Liver (tissue), 9 donors: ENCODE measurements around the gene CEACAM7. TPM values are rescaled to one million over a fixed set of nuclear protein-coding genes. Genes with fewer than 3 reads are reported as not detected.

Experiments
- DNase-seq: peaks from one replicate; pipeline ENCODE4 v3.0.0-alpha.2; 2017; ENCODE audit warnings: low spot score
- H3K27ac ChIP-seq, 2 donors: one replicate each; pipeline ENCODE4 v1.7.0; 2013; ENCODE audit warnings: inconsistent platforms in 2 of 2, low read length in 2 of 2, control low read depth in 1 of 2, low read depth in 1 of 2, mild to moderate bottlenecking in 1 of 2
- H3K27me3 ChIP-seq, 4 donors: one replicate each; pipeline versions ENCODE4 v1.6.1 to v1.7.0; 2013; ENCODE audit warnings: low read length in 3 of 4, inconsistent platforms in 1 of 4, mild to moderate bottlenecking in 1 of 4, moderate library complexity in 1 of 4; ENCODE audit not compliant: control insufficient read depth in 4 of 4, insufficient read depth in 4 of 4
- H3K36me3 ChIP-seq, 4 donors: one replicate each; pipeline versions ENCODE4 v1.6.1 to v1.7.0; 2013; ENCODE audit warnings: low read length in 3 of 4, mild to moderate bottlenecking in 3 of 4, low read depth in 1 of 4, moderate library complexity in 1 of 4; ENCODE audit not compliant: control insufficient read depth in 4 of 4, insufficient read depth in 3 of 4
- H3K4me1 ChIP-seq, 4 donors: one replicate each; pipeline versions ENCODE4 v1.6.1 to v1.7.0; 2013; ENCODE audit warnings: low read length in 3 of 4, mild to moderate bottlenecking in 3 of 4, moderate library complexity in 1 of 4; ENCODE audit not compliant: control insufficient read depth in 4 of 4, insufficient read depth in 4 of 4
- H3K4me3 ChIP-seq, 3 donors: one replicate each; pipeline versions ENCODE4 v1.6.1 to v1.7.0; 2013; ENCODE audit warnings: low read length in 3 of 3, control low read depth in 1 of 3, low read depth in 1 of 3, mild to moderate bottlenecking in 1 of 3
- H3K9ac ChIP-seq, 2 donors: one replicate each; pipeline ENCODE4 v1.7.0; 2013; ENCODE audit warnings: low read length in 2 of 2, mild to moderate bottlenecking in 2 of 2, moderate library complexity in 2 of 2, control low read depth in 1 of 2, low read depth in 1 of 2
- H3K9me3 ChIP-seq, 4 donors: one replicate each; pipeline versions ENCODE4 v1.6.1 to v1.7.0; 2013; ENCODE audit warnings: low read length in 3 of 4; ENCODE audit not compliant: control insufficient read depth in 4 of 4
- EGR1 ChIP-seq, 2 donors: IDR thresholded peaks; 2 replicates each; pipeline ENCODE4 v1.6.1; 2016 to 2018; ENCODE audit warnings: antibody characterized with exemption in 2 of 2, low read depth in 2 of 2
- FOXA1 ChIP-seq: IDR thresholded peaks from 2 replicates; pipeline ENCODE4 v1.6.1; 2016; ENCODE audit warnings: antibody characterized with exemption
- FOXA2 ChIP-seq: IDR thresholded peaks from 2 replicates; pipeline ENCODE4 v1.6.1; 2016; ENCODE audit warnings: antibody characterized with exemption
- GABPA ChIP-seq, 2 donors: IDR thresholded peaks in 1 of 2; conservative IDR thresholded peaks in 1 of 2; 2 replicates each; pipeline ENCODE4 v1.6.1; 2016; ENCODE audit warnings: antibody characterized with exemption in 2 of 2, mild to moderate bottlenecking in 1 of 2, moderate library complexity in 1 of 2
- HNF4A ChIP-seq, 2 donors: conservative IDR thresholded peaks; 2 replicates each; pipeline ENCODE4 v1.6.1; 2016; ENCODE audit warnings: antibody characterized with exemption in 2 of 2, mild to moderate bottlenecking in 2 of 2
- HNF4G ChIP-seq: IDR thresholded peaks from 2 replicates; pipeline ENCODE4 v1.6.1; 2016; ENCODE audit warnings: antibody characterized with exemption
- JUND ChIP-seq, 2 donors: IDR thresholded peaks; 2 replicates each; pipeline ENCODE4 v1.6.1; 2016; ENCODE audit warnings: antibody characterized with exemption in 2 of 2
- NR2F2 ChIP-seq: IDR thresholded peaks from 2 replicates; pipeline ENCODE4 v1.6.1; 2016; ENCODE audit warnings: antibody characterized with exemption
- RAD21 ChIP-seq, 2 donors: IDR thresholded peaks; 2 replicates each; pipeline ENCODE4 v1.6.1; 2016; ENCODE audit warnings: antibody characterized with exemption in 2 of 2, mild to moderate bottlenecking in 2 of 2
- RXRA ChIP-seq, 2 donors: IDR thresholded peaks; 2 replicates each; pipeline ENCODE4 v1.6.1; 2017 to 2018; ENCODE audit warnings: antibody characterized with exemption in 2 of 2, mild to moderate bottlenecking in 1 of 2
- SP1 ChIP-seq: IDR thresholded peaks from 2 replicates; pipeline ENCODE4 v1.6.1; 2018; ENCODE audit warnings: antibody characterized with exemption, mild to moderate bottlenecking
- TAF1 ChIP-seq: conservative IDR thresholded peaks from 2 replicates; pipeline ENCODE4 v1.6.1; 2016; ENCODE audit warnings: antibody characterized with exemption, mild to moderate bottlenecking
- YY1 ChIP-seq: IDR thresholded peaks from 2 replicates; pipeline ENCODE4 v1.6.1; 2016; ENCODE audit warnings: antibody characterized with exemption, mild to moderate bottlenecking
- WGBS: extraction: QIAGEN DNeasy Blood & Tissue Kit; methylation state at CpG from one replicate; pipeline ENCODE4 v1.1.7; 2013; 5-methylcytosine and 5-hydroxymethylcytosine counted together
- polyA plus RNA-seq, 2 donors: library from polyadenylated mRNA; stranded (reverse) in 1 of 2; unstranded in 1 of 2; fragments of 200-250 nt in 1 of 2; fragments of >200 nt in 1 of 2; fragmentation: Nextera tagmentation in 1 of 2; extraction: Ambion mirVana in 1 of 2; gene quantifications; one replicate each; pipeline versions ENCODE4 v1.2.1 to v1.2.3, GENCODE V29; 2013 to 2015
- total RNA-seq, 2 donors: library from RNA; depleted of rRNA; stranded (reverse); fragments of >200 nt; gene quantifications; one replicate each; pipeline ENCODE4 v1.2.3, GENCODE V29; 2014
- TF ChIP-seq, protein P1 (sequence below): IDR thresholded peaks from 2 replicates; pipeline ENCODE4 v1.6.1; 2016; ENCODE audit warnings: antibody characterized with exemption
- TF ChIP-seq, protein P2 (sequence below): fragments of 150-350 bp; IDR thresholded peaks from 2 replicates; pipeline ENCODE4 v1.5.1; 2017; ENCODE audit warnings: improper control_type of control experiment, low read depth, low read length; ENCODE audit not compliant: missing input control
- TF ChIP-seq, protein P3 (sequence below): IDR thresholded peaks from 2 replicates; pipeline ENCODE4 v1.6.1; 2016; ENCODE audit warnings: antibody characterized with exemption, mild to moderate bottlenecking
- TF ChIP-seq, protein P4 (sequence below): IDR thresholded peaks from 2 replicates; pipeline ENCODE4 v1.6.1; 2016; ENCODE audit warnings: antibody characterized with exemption
- TF ChIP-seq, protein P5 (sequence below): IDR thresholded peaks from 2 replicates; pipeline ENCODE4 v1.6.1; 2016; ENCODE audit warnings: antibody characterized with exemption
- donor health status: healthy.
- donor health status: healthy.
- donor health status: healthy.
- donor health status: healthy.
- donor health status: healthy.

The CEACAM7 gene
- total and polyA plus RNA-seq, 4 donors: 0.03 TPM; not detected in 3

GRCh38 chr19:41646589-41647204, 41.4 kb downstream of the CEACAM7 start:
- no peak overlapping the region for H3K27ac ChIP-seq
- DNase-seq: no peak
- peaks cover 0 to 3% (median 0%) of the 10 kb centered on the region in 4 donors for H3K27me3 ChIP-seq
- H3K9ac ChIP-seq: no peak overlapping the region
- H3K4me1 ChIP-seq: no peaks in the 10 kb centered on the region
- 44% methylated on average over 14 of the region's 14 CpGs for WGBS
- TF ChIP-seq YY1: no peak
- no peak for TF ChIP-seq SP1
- no peak for TF ChIP-seq FOXA1
- TF ChIP-seq, protein P1, sequence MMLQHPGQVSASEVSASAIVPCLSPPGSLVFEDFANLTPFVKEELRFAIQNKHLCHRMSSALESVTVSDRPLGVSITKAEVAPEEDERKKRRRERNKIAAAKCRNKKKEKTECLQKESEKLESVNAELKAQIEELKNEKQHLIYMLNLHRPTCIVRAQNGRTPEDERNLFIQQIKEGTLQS: no peak
- no peak for TF ChIP-seq EGR1 (IDR thresholded peaks at IDR 0.05; ENCODE audit: low read depth in 2 of 2)
- TF ChIP-seq, protein P2, sequence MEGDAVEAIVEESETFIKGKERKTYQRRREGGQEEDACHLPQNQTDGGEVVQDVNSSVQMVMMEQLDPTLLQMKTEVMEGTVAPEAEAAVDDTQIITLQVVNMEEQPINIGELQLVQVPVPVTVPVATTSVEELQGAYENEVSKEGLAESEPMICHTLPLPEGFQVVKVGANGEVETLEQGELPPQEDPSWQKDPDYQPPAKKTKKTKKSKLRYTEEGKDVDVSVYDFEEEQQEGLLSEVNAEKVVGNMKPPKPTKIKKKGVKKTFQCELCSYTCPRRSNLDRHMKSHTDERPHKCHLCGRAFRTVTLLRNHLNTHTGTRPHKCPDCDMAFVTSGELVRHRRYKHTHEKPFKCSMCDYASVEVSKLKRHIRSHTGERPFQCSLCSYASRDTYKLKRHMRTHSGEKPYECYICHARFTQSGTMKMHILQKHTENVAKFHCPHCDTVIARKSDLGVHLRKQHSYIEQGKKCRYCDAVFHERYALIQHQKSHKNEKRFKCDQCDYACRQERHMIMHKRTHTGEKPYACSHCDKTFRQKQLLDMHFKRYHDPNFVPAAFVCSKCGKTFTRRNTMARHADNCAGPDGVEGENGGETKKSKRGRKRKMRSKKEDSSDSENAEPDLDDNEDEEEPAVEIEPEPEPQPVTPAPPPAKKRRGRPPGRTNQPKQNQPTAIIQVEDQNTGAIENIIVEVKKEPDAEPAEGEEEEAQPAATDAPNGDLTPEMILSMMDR: no peak
- TF ChIP-seq RXRA (IDR thresholded peaks at IDR 0.05): no peak
- no peak for TF ChIP-seq JUND (IDR thresholded peaks at IDR 0.05)
- TF ChIP-seq, protein P3, sequence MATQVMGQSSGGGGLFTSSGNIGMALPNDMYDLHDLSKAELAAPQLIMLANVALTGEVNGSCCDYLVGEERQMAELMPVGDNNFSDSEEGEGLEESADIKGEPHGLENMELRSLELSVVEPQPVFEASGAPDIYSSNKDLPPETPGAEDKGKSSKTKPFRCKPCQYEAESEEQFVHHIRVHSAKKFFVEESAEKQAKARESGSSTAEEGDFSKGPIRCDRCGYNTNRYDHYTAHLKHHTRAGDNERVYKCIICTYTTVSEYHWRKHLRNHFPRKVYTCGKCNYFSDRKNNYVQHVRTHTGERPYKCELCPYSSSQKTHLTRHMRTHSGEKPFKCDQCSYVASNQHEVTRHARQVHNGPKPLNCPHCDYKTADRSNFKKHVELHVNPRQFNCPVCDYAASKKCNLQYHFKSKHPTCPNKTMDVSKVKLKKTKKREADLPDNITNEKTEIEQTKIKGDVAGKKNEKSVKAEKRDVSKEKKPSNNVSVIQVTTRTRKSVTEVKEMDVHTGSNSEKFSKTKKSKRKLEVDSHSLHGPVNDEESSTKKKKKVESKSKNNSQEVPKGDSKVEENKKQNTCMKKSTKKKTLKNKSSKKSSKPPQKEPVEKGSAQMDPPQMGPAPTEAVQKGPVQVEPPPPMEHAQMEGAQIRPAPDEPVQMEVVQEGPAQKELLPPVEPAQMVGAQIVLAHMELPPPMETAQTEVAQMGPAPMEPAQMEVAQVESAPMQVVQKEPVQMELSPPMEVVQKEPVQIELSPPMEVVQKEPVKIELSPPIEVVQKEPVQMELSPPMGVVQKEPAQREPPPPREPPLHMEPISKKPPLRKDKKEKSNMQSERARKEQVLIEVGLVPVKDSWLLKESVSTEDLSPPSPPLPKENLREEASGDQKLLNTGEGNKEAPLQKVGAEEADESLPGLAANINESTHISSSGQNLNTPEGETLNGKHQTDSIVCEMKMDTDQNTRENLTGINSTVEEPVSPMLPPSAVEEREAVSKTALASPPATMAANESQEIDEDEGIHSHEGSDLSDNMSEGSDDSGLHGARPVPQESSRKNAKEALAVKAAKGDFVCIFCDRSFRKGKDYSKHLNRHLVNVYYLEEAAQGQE: no peak
- no peak for TF ChIP-seq TAF1
- TF ChIP-seq RAD21 (IDR thresholded peaks at IDR 0.05): no peak
- TF ChIP-seq, protein P4, sequence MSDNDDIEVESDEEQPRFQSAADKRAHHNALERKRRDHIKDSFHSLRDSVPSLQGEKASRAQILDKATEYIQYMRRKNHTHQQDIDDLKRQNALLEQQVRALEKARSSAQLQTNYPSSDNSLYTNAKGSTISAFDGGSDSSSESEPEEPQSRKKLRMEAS: no peak
- no peak for TF ChIP-seq HNF4G
- TF ChIP-seq, protein P5, sequence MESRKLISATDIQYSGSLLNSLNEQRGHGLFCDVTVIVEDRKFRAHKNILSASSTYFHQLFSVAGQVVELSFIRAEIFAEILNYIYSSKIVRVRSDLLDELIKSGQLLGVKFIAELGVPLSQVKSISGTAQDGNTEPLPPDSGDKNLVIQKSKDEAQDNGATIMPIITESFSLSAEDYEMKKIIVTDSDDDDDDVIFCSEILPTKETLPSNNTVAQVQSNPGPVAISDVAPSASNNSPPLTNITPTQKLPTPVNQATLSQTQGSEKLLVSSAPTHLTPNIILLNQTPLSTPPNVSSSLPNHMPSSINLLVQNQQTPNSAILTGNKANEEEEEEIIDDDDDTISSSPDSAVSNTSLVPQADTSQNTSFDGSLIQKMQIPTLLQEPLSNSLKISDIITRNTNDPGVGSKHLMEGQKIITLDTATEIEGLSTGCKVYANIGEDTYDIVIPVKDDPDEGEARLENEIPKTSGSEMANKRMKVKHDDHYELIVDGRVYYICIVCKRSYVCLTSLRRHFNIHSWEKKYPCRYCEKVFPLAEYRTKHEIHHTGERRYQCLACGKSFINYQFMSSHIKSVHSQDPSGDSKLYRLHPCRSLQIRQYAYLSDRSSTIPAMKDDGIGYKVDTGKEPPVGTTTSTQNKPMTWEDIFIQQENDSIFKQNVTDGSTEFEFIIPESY: no peak
- no peak for TF ChIP-seq NR2F2
- no peak for TF ChIP-seq FOXA2
- TF ChIP-seq GABPA (IDR thresholded peaks at IDR 0.05 in 1 of 2, conservative IDR thresholded peaks at IDR 0.05 in 1 of 2): no peak
- TF ChIP-seq HNF4A (conservative IDR thresholded peaks at IDR 0.05): no peak
- no peaks in the 10 kb centered on the region for H3K9me3 ChIP-seq
- no peak overlapping the region for H3K4me3 ChIP-seq
- no peaks in the 10 kb centered on the region for H3K36me3 ChIP-seq
